CD14-positive monocyte (primary cell): Measurements from ENCODE around the gene ASTN2. TPM values are rescaled to one million over a fixed set of nuclear protein-coding genes. Genes with fewer than 3 reads are reported as not detected.

ENCODE experiments used
- DNase-seq, 3 donors: peaks; one replicate each; pipeline ENCODE4 v3.0.0-alpha.2; 2011 to 2022
- H2AFZ ChIP-seq: 2 replicates; pipeline ENCODE4 v1.6.0; 2012; ENCODE audit warnings: mild to moderate bottlenecking, low read depth, low read length, inconsistent platforms; ENCODE audit not compliant: insufficient read depth, poor library complexity, severe bottlenecking
- H3K27ac ChIP-seq, 2 donors: 1 replicate in 1 of 2; 2 replicates in 1 of 2; pipeline ENCODE4 v1.5.1; 2012 to 2013; ENCODE audit warnings: low read length in 2 of 2, control low read depth in 1 of 2, inconsistent platforms in 1 of 2, low read depth in 1 of 2, mild to moderate bottlenecking in 1 of 2
- H3K27me3 ChIP-seq, 2 donors: one replicate each; pipeline versions ENCODE4 v1.6.0 to v1.6.1; 2011 to 2013; ENCODE audit warnings: low read length in 2 of 2; ENCODE audit not compliant: control insufficient read depth in 2 of 2, insufficient read depth in 2 of 2
- H3K36me3 ChIP-seq, 2 donors: replicated peaks in 1 of 2; 1 replicate in 1 of 2; 2 replicates in 1 of 2; pipeline versions ENCODE4 v1.5.1 to v1.6.1; 2012 to 2013; ENCODE audit warnings: low read length in 2 of 2, control low read depth in 1 of 2, inconsistent platforms in 1 of 2, mild to moderate bottlenecking in 1 of 2; ENCODE audit not compliant: insufficient read depth in 2 of 2, control insufficient read depth in 1 of 2
- H3K4me1 ChIP-seq, 2 donors: 1 replicate in 1 of 2; 2 replicates in 1 of 2; pipeline versions ENCODE4 v1.5.1 to v1.6.1; 2012 to 2013; ENCODE audit warnings: low read length in 2 of 2, control low read depth in 1 of 2, inconsistent platforms in 1 of 2, mild to moderate bottlenecking in 1 of 2, moderate library complexity in 1 of 2; ENCODE audit not compliant: insufficient read depth in 2 of 2, control insufficient read depth in 1 of 2
- H3K4me2 ChIP-seq: replicated peaks from 2 replicates; pipeline ENCODE3; 2012; ENCODE audit warnings: low read length, moderate library complexity, mild to moderate bottlenecking; ENCODE audit not compliant: poor library complexity, severe bottlenecking; ENCODE audit errors: extremely low read depth
- H3K4me3 ChIP-seq, 3 experiments: fragments of 200-600 bp in 1 of 3; sonication (generic) in 1 of 3; replicated peaks in 1 of 3; 1 replicate in 2 of 3; 2 replicates in 1 of 3; pipeline ENCODE4 v1.5.1; 2011 to 2013; ENCODE audit warnings: low read length in 3 of 3, mild to moderate bottlenecking in 3 of 3, control low read depth in 2 of 3, low read depth in 2 of 3, inconsistent platforms in 1 of 3, moderate library complexity in 1 of 3
- H3K79me2 ChIP-seq: 2 replicates; pipeline ENCODE4 v1.6.0; 2012; ENCODE audit warnings: mild to moderate bottlenecking, control low read depth, inconsistent platforms, low read length, moderate library complexity; ENCODE audit not compliant: insufficient read depth
- H3K9ac ChIP-seq: 2 replicates; pipeline ENCODE4 v1.6.0; 2017; ENCODE audit warnings: low read length, mild to moderate bottlenecking; ENCODE audit not compliant: insufficient read depth, poor library complexity, severe bottlenecking
- H3K9me3 ChIP-seq, 2 donors: replicated peaks in 1 of 2; 1 replicate in 1 of 2; 2 replicates in 1 of 2; pipeline versions ENCODE4 v1.5.1 to v1.6.1; 2012 to 2013; ENCODE audit warnings: low read length in 2 of 2, control low read depth in 1 of 2; ENCODE audit not compliant: control insufficient read depth in 1 of 2, insufficient read depth in 1 of 2
- H4K20me1 ChIP-seq: 2 replicates; pipeline ENCODE4 v1.6.0; 2012; ENCODE audit warnings: mild to moderate bottlenecking, low read length, control low read depth, moderate library complexity; ENCODE audit not compliant: insufficient read depth
- H3K27ac Mint-ChIP-seq, 7 donors: one replicate each; pipeline ENCODE4 v1.8.0; 2020; ENCODE audit warnings: mild to moderate bottlenecking in 7 of 7, mixed read lengths in 7 of 7, moderate library complexity in 6 of 7, inconsistent platforms in 2 of 7
- H3K27me3 Mint-ChIP-seq, 3 donors: one replicate each; pipeline ENCODE4 v1.8.0; 2021 to 2022; ENCODE audit warnings: low read depth in 3 of 3, mild to moderate bottlenecking in 3 of 3, mixed read lengths in 3 of 3, moderate library complexity in 3 of 3, inconsistent platforms in 1 of 3
- H3K36me3 Mint-ChIP-seq, 2 donors: one replicate each; pipeline ENCODE4 v1.8.0; 2020; ENCODE audit warnings: mixed read lengths in 2 of 2, inconsistent platforms in 1 of 2, mild to moderate bottlenecking in 1 of 2
- H3K4me1 Mint-ChIP-seq: one replicate; pipeline ENCODE4 v1.8.0; 2020; ENCODE audit warnings: mild to moderate bottlenecking, mixed read lengths
- H3K4me3 Mint-ChIP-seq, 2 donors: one replicate each; pipeline ENCODE4 v1.8.0; 2020; ENCODE audit warnings: mild to moderate bottlenecking in 2 of 2, mixed read lengths in 2 of 2, moderate library complexity in 1 of 2
- H3K9me3 Mint-ChIP-seq, 7 donors: one replicate each; pipeline ENCODE4 v1.8.0; 2020 to 2022; ENCODE audit warnings: mixed read lengths in 7 of 7, mild to moderate bottlenecking in 6 of 7, moderate library complexity in 6 of 7, inconsistent platforms in 2 of 7
- CTCF ChIP-seq: fragments of 200-600 bp; IDR thresholded peaks from one replicate; pipeline ENCODE4 v1.8.0; 2022; ENCODE audit warnings: antibody characterized with exemption, mild to moderate bottlenecking
- WGBS: methylation state at CpG from one replicate; pipeline ENCODE4 v1.1.5; 2013; ENCODE audit warnings: missing lambda C conversion rate; ENCODE audit not compliant: insufficient coverage; 5-methylcytosine and 5-hydroxymethylcytosine counted together
- intact Hi-C, 2 donors: fragments of 100-400 bp; cut with micrococcal nuclease; formaldehyde crosslinking; loops; one replicate each; pipeline versions ENCODE4 v1.15.0 to v1.15.1; 2023
- polyA plus RNA-seq, 3 donors: library from polyadenylated mRNA; depleted of rRNA in 1 of 3; unstranded in 2 of 3; stranded (reverse) in 1 of 3; fragments of 300-500 nt in 2 of 3; fragments of >200 nt in 1 of 3; fragmentation: Illumina TruSeq in 2 of 3; gene quantifications; 1 replicate in 2 of 3; 2 replicates in 1 of 3; pipeline ENCODE4 v1.2.3, GENCODE V29; 2012 to 2021

ASTN2 gene
- polyA plus RNA-seq, 3 donors: not detected

GRCh38 chr9:116815835-116816234 is 599.0 kb downstream of the ASTN2 start:
- Histone ChIP-seq H3K4me1 (no peaks in the 10 kb centered on the region), H2AFZ (no peak overlapping the region), H3K79me2 (no peaks in the 10 kb centered on the region), H3K27me3 (no peaks in the 10 kb centered on the region), H3K4me2 (no peak overlapping the region), H3K36me3 (no peaks in the 10 kb centered on the region), H3K9ac (no peak overlapping the region), H3K9me3 (no peaks in the 10 kb centered on the region), H3K27ac (no peak overlapping the region), H4K20me1 (no peaks in the 10 kb centered on the region), H3K4me3 (no peak overlapping the region)
- WGBS: no CpG with 5 or more reads among the region's 1 CpG
- peaks cover 0 to 2% (median 0%) of the 10 kb centered on the region in 7 donors for H3K9me3 Mint-ChIP-seq
- H3K36me3 Mint-ChIP-seq: no peaks in the 10 kb centered on the region
- TF ChIP-seq CTCF: no peak
- H3K27me3 Mint-ChIP-seq: peaks cover 0 to 5% (median 1%) of the 10 kb centered on the region in 3 donors
- H3K27ac Mint-ChIP-seq: no peak overlapping the region
- no peaks in the 10 kb centered on the region for H3K4me1 Mint-ChIP-seq
- intact Hi-C loops: no loop called here
- no peak overlapping the region for H3K4me3 Mint-ChIP-seq
- no peak for DNase-seq

- H3K36me3 ChIP-seq: no peaks in the 10 kb centered on the region
- no peaks in the 10 kb centered on the region for H3K79me2 ChIP-seq
- no peak overlapping the region for H3K27ac ChIP-seq
- Mint-ChIP-seq H3K4me3 (no peak overlapping the region), H3K27me3 (peaks cover 0 to 5% (median 1%) of the 10 kb centered on the region in 3 donors), H3K36me3 (no peaks in the 10 kb centered on the region), H3K27ac (no peak overlapping the region), H3K9me3 (peaks cover 0 to 2% (median 0%) of the 10 kb centered on the region in 7 donors), H3K4me1 (no peaks in the 10 kb centered on the region)
- H3K9ac ChIP-seq: no peak overlapping the region
- no peaks in the 10 kb centered on the region for H3K9me3 ChIP-seq
- no peak overlapping the region for H2AFZ ChIP-seq
- TF ChIP-seq CTCF: no peak
- no peaks in the 10 kb centered on the region for H4K20me1 ChIP-seq
- H3K4me3 ChIP-seq: no peak overlapping the region
- no peaks in the 10 kb centered on the region for H3K27me3 ChIP-seq
- H3K4me1 ChIP-seq: no peaks in the 10 kb centered on the region
- WGBS: no CpG with 5 or more reads among the region's 1 CpG
- H3K4me2 ChIP-seq: no peak overlapping the region
- intact Hi-C loops: no loop called here
- no peak for DNase-seq
Observed at GRCh38 chr9:116813031-116813300, 601.9 kb downstream of the ASTN2 start.
